ENCODE measurements around the gene CDO1.

DNA sequence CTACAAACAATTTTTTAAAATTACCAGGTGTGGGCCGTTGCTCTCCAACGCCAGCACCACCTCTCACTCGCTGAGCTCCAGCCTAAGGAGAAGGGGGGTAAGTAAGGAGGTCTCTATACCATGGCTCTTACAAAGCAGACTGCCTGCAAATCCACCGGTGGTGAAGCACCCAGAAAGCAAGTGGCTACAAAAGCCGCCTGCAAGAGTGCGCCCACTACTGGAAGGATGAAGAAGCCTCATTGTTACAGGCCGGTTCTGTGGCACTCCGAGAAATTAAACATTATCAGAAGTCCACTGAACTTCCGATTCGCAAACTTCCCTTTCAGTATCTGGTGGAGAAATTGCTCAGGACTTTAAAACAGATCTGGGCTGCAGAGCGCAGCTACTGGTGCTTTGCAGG, 46.0 kb downstream of the CDO1 start:
- TF ChIP-seq, protein P1, sequence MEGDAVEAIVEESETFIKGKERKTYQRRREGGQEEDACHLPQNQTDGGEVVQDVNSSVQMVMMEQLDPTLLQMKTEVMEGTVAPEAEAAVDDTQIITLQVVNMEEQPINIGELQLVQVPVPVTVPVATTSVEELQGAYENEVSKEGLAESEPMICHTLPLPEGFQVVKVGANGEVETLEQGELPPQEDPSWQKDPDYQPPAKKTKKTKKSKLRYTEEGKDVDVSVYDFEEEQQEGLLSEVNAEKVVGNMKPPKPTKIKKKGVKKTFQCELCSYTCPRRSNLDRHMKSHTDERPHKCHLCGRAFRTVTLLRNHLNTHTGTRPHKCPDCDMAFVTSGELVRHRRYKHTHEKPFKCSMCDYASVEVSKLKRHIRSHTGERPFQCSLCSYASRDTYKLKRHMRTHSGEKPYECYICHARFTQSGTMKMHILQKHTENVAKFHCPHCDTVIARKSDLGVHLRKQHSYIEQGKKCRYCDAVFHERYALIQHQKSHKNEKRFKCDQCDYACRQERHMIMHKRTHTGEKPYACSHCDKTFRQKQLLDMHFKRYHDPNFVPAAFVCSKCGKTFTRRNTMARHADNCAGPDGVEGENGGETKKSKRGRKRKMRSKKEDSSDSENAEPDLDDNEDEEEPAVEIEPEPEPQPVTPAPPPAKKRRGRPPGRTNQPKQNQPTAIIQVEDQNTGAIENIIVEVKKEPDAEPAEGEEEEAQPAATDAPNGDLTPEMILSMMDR (IDR thresholded peaks at IDR 0.05; ENCODE audit: control extremely low read depth in 1 of 3, insufficient read depth in 1 of 3, low read depth in 1 of 3, low read length in 3 of 3), result peak; percentile 69 to 90 (median 82)
- TF ChIP-seq ASH2L (IDR thresholded peaks at IDR 0.05; ENCODE audit: low read length), result no peak
- no peak for TF ChIP-seq EZH2 (IDR thresholded peaks at IDR 0.05; ENCODE audit: low read depth, low read length, severe bottlenecking)
- no peak for TF ChIP-seq CBX8 (IDR thresholded peaks at IDR 0.05; ENCODE audit: borderline replicate concordance, low read depth, low read length)
- TF ChIP-seq, protein P2, sequence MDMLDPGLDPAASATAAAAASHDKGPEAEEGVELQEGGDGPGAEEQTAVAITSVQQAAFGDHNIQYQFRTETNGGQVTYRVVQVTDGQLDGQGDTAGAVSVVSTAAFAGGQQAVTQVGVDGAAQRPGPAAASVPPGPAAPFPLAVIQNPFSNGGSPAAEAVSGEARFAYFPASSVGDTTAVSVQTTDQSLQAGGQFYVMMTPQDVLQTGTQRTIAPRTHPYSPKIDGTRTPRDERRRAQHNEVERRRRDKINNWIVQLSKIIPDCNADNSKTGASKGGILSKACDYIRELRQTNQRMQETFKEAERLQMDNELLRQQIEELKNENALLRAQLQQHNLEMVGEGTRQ (IDR thresholded peaks at IDR 0.05; ENCODE audit: low read length), result no peak
- TF ChIP-seq CREB1 (IDR thresholded peaks at IDR 0.05), result no peak
- TF ChIP-seq HDAC6 (IDR thresholded peaks at IDR 0.05; ENCODE audit: low read depth, low read length), result no peak
- no peak for TF ChIP-seq POLR2A (IDR thresholded peaks at IDR 0.05; ENCODE audit: control extremely low read depth in 1 of 2, low read depth in 2 of 2, low read length in 2 of 2)
